Fibroblast of the aortic adventitia (primary cell): ENCODE measurements around the gene RASA1. TPM values are rescaled to one million over a fixed set of nuclear protein-coding genes. Genes with fewer than 3 reads are reported as not detected.
A peak's percentile ranks its signal among the peaks of the same experiment; 100 is the strongest.

Experiments used
- DNase-seq: peaks from one replicate; pipeline ENCODE4 v3.0.0-alpha.2; 2010; ENCODE audit warnings: low read depth
- H3K4me3 ChIP-seq: 2 replicates; pipeline ENCODE4 v1.5.1; 2011; ENCODE audit warnings: low read depth, mild to moderate bottlenecking, control low read depth, low read length, moderate library complexity
- CTCF ChIP-seq: IDR thresholded peaks from 2 replicates; pipeline ENCODE4 v1.5.1; 2011; ENCODE audit warnings: mild to moderate bottlenecking, low read length, control low read depth, inconsistent platforms; ENCODE audit not compliant: insufficient read depth
- total RNA-seq: library from RNA; depleted of rRNA; stranded (reverse); fragments of >200 nt; gene quantifications from 2 replicates; pipeline ENCODE4 v1.2.3, GENCODE V29; 2012; ENCODE audit warnings: low replicate concordance

Gene RASA1
- total RNA-seq, 1 donor, result 46.2 TPM

GRCh38 chr5:87411973-87412629 lies 144.4 kb downstream of the RASA1 start:
- peak overlapping the region; percentile 98 for H3K4me3 ChIP-seq
- TF ChIP-seq CTCF, result no peak
- peak; percentile 67 for DNase-seq

GRCh38 chr5:87412630-87413342 lies 145.1 kb downstream of the RASA1 start, which contains the start of gene CCNH:
Gene CCNH, minus strand, starts transcription at chr5:87412930. Its CDS starts 136 bp downstream, at chr5:87412794.
- DNase-seq, result peak; percentile 98
- no peak for TF ChIP-seq CTCF
- H3K4me3 ChIP-seq, result peak within 1 kb of the TSS; percentile 98

- TF ChIP-seq CTCF, result no peak
- no peak for DNase-seq
- H3K4me3 ChIP-seq, result peak overlapping the region; percentile 67
Measured at GRCh38 chr5:87413343-87413645, 145.6 kb downstream of the RASA1 start.

- TF ChIP-seq CTCF, result no peak
- no peak for DNase-seq
Measured at GRCh38 chr5:87418506-87418905, 150.8 kb downstream of the RASA1 start.

GRCh38 chr5:87421307-87421706 lies 153.6 kb downstream of the RASA1 start:
- TF ChIP-seq CTCF, result no peak
- DNase-seq, result no peak
- no peak overlapping the region for H3K4me3 ChIP-seq

More at GRCh38 chr5:87418506-87418905, 150.8 kb downstream of the RASA1 start:
- no peak overlapping the region for H3K4me3 ChIP-seq

GRCh38 chr5:87423755-87424154 lies 156.1 kb downstream of the RASA1 start:
- H3K4me3 ChIP-seq, result no peak overlapping the region
- DNase-seq, result no peak
- no peak for TF ChIP-seq CTCF
